Tibial artery (tissue), 4 donors: ENCODE measurements around the gene EFCAB6.

Source experiments
- DNase-seq, 2 donors: peaks; one replicate each; pipeline ENCODE4 v3.0.0-alpha.2; 2019
- H3K27ac ChIP-seq, 2 donors: fragments of 200-600 bp; sonication (generic) in 1 of 2; 1 replicate in 1 of 2; 2 replicates in 1 of 2; pipeline ENCODE4 v1.5.1; 2018 to 2019; ENCODE audit warnings: mild to moderate bottlenecking in 1 of 2
- H3K27me3 ChIP-seq, 2 donors: fragments of 200-600 bp; sonication (generic) in 1 of 2; one replicate each; pipeline versions ENCODE4 v1.5.1 to v1.6.0; 2016 to 2019
- H3K36me3 ChIP-seq, 3 donors: fragments of 200-600 bp; sonication (generic) in 2 of 3; one replicate each; pipeline ENCODE4 v1.5.1; 2016 to 2019; ENCODE audit warnings: mild to moderate bottlenecking in 2 of 3
- H3K4me1 ChIP-seq, 4 donors: fragments of 200-600 bp; sonication (generic) in 2 of 4; 1 replicate in 3 of 4; 2 replicates in 1 of 4; pipeline ENCODE4 v1.5.1; 2016 to 2019
- H3K4me3 ChIP-seq, 2 donors: fragments of 200-600 bp; sonication (generic) in 1 of 2; 1 replicate in 1 of 2; 2 replicates in 1 of 2; pipeline ENCODE4 v1.5.1; 2018 to 2019; ENCODE audit warnings: mild to moderate bottlenecking in 2 of 2
- H3K9me3 ChIP-seq, 3 donors: fragments of 200-600 bp; sonication (generic) in 1 of 3; one replicate each; pipeline ENCODE4 v1.5.1; 2016 to 2019
- intact Hi-C: fragments of 100-400 bp; cut with DNase I; formaldehyde crosslinking; loops from one replicate; pipeline ENCODE4 v1.15.0; 2023; ENCODE audit warnings: low total_unique reads
- TF ChIP-seq, protein P1 (sequence below), 2 experiments: fragments of 200-600 bp in 1 of 2; fragments of 450-650 bp in 1 of 2; IDR thresholded peaks; one replicate each; pipeline ENCODE4 v1.5.1; 2017 to 2019; ENCODE audit warnings: antibody characterized with exemption in 2 of 2, mild to moderate bottlenecking in 1 of 2, moderate library complexity in 1 of 2

Gene EFCAB6

GRCh38 chr22:43521716-43522115 is 290.4 kb downstream of the EFCAB6 start:
- intact Hi-C loops, result no loop called here
- no peak overlapping the region for H3K27ac ChIP-seq

DNA sequence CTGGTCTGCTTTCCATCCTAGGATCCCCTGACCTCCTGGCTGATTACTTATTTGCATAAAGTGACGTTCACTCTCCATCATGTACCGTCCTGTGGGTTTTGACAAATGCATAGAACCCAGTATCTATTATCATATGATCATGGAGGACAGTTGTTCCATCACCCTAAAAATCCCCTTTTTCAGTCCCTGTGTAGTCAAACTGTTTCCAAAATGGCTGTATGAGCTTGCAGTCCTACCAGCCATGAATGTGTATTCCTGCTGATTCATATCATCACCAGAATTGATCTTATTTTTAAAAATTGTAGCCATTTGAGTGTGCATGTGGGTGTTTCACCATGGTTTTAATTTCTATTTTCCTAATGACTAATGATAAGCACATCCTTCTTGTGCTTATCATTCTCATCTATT is 291.5 kb downstream of the EFCAB6 start:
- Histone ChIP-seq H3K9me3 (no peaks in the 10 kb centered on the region), H3K4me1 (no peaks in the 10 kb centered on the region), H3K4me3 (no peak overlapping the region), H3K36me3 (no peaks in the 10 kb centered on the region), H3K27ac (no peak overlapping the region), H3K27me3 (peaks cover 0 to 5% of the 10 kb centered on the region in 2 donors)
- intact Hi-C loops, result no loop called here
- TF ChIP-seq, protein P1, sequence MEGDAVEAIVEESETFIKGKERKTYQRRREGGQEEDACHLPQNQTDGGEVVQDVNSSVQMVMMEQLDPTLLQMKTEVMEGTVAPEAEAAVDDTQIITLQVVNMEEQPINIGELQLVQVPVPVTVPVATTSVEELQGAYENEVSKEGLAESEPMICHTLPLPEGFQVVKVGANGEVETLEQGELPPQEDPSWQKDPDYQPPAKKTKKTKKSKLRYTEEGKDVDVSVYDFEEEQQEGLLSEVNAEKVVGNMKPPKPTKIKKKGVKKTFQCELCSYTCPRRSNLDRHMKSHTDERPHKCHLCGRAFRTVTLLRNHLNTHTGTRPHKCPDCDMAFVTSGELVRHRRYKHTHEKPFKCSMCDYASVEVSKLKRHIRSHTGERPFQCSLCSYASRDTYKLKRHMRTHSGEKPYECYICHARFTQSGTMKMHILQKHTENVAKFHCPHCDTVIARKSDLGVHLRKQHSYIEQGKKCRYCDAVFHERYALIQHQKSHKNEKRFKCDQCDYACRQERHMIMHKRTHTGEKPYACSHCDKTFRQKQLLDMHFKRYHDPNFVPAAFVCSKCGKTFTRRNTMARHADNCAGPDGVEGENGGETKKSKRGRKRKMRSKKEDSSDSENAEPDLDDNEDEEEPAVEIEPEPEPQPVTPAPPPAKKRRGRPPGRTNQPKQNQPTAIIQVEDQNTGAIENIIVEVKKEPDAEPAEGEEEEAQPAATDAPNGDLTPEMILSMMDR (IDR thresholded peaks at IDR 0.05), result no peak
- DNase-seq, result no peak

More at GRCh38 chr22:43521716-43522115, 290.4 kb downstream of the EFCAB6 start:
- peaks cover 0 to 6% of the 10 kb centered on the region in 2 donors for H3K27me3 ChIP-seq
- H3K36me3 ChIP-seq, result no peaks in the 10 kb centered on the region
- H3K9me3 ChIP-seq, result no peaks in the 10 kb centered on the region
- H3K4me3 ChIP-seq, result no peak overlapping the region
- no peaks in the 10 kb centered on the region for H3K4me1 ChIP-seq
- DNase-seq, result no peak
- TF ChIP-seq, protein P1 (IDR thresholded peaks at IDR 0.05), result no peak

GRCh38 chr22:43516996-43517635 is 295.0 kb downstream of the EFCAB6 start:
- H3K36me3 ChIP-seq, result no peaks in the 10 kb centered on the region
- no peaks in the 10 kb centered on the region for H3K9me3 ChIP-seq
- intact Hi-C loops, result no loop called here
- H3K4me3 ChIP-seq, result no peak overlapping the region
- no peak for DNase-seq
- H3K4me1 ChIP-seq, result no peaks in the 10 kb centered on the region
- peaks cover 0 to 16% of the 10 kb centered on the region in 2 donors for H3K27me3 ChIP-seq
- TF ChIP-seq, protein P1 (IDR thresholded peaks at IDR 0.05), result no peak
- no peak overlapping the region for H3K27ac ChIP-seq

GRCh38 chr22:43516386-43516785 is 295.7 kb downstream of the EFCAB6 start:
- intact Hi-C loops, result no loop called here
- Histone ChIP-seq H3K9me3 (no peaks in the 10 kb centered on the region), H3K4me1 (no peaks in the 10 kb centered on the region), H3K27me3 (peaks cover 0 to 20% of the 10 kb centered on the region in 2 donors), H3K27ac (no peak overlapping the region), H3K4me3 (no peak overlapping the region), H3K36me3 (no peaks in the 10 kb centered on the region)
- TF ChIP-seq, protein P1 (IDR thresholded peaks at IDR 0.05), result no peak
- no peak for DNase-seq

DNA sequence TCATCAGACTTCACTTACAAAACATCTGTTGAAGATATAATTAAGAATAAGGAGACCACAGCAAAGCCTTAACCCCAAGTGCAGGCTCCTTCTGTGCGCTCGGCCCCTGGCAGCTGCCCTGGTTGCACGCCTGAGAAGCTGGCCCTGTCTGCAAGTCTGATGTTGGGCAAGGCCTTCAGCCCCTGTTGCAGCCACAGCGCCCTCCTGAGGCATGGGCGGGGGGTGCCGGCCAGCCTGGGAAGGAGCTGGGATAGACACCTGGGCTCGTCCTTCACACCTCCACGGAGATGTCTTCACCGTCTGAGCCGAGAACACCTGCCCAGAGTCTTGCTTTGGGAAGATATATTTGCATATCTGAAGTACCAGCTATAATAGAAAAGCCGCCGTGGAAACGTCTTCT is 296.2 kb downstream of the EFCAB6 start:
- TF ChIP-seq, protein P1 (IDR thresholded peaks at IDR 0.05), result no peak
- Histone ChIP-seq H3K27ac (no peak overlapping the region), H3K4me3 (no peak overlapping the region), H3K27me3 (peaks cover 0 to 21% of the 10 kb centered on the region in 2 donors), H3K36me3 (no peaks in the 10 kb centered on the region), H3K9me3 (no peaks in the 10 kb centered on the region), H3K4me1 (no peaks in the 10 kb centered on the region)
- intact Hi-C loops, result no loop called here
- DNase-seq, result no peak
